Fibroblast of peridontal ligament (primary cell): ENCODE data around the gene BABAM2.

Experiments used
- DNase-seq: peaks from one replicate; pipeline ENCODE4 v3.0.0-alpha.2; 2010; ENCODE audit errors: extremely low read depth

BABAM2 gene

DNA sequence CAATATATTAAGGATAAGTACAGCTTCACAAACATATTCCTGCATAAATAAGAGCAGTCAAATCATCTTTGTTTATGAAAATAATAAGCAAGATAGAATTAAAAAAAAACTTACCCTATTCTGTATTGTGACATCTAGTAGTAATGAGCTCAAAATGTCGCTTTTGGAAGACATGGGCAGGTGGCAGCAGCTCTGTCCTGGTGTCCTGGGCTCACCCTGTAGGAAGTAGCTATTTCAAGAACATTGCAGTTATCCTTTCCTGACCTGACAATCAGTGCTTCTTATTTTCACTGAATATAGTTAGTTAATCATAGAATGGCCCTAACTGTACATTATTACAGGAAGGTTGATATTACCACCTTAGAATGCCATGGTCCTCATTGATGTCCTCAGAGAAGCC lies 229.1 kb downstream of the BABAM2 start:
- DNase-seq: no peak

- peak; percentile 42 for DNase-seq
These were observed 237.9 kb downstream of the BABAM2 start for GRCh38 chr2:28128281-28128950.

DNA sequence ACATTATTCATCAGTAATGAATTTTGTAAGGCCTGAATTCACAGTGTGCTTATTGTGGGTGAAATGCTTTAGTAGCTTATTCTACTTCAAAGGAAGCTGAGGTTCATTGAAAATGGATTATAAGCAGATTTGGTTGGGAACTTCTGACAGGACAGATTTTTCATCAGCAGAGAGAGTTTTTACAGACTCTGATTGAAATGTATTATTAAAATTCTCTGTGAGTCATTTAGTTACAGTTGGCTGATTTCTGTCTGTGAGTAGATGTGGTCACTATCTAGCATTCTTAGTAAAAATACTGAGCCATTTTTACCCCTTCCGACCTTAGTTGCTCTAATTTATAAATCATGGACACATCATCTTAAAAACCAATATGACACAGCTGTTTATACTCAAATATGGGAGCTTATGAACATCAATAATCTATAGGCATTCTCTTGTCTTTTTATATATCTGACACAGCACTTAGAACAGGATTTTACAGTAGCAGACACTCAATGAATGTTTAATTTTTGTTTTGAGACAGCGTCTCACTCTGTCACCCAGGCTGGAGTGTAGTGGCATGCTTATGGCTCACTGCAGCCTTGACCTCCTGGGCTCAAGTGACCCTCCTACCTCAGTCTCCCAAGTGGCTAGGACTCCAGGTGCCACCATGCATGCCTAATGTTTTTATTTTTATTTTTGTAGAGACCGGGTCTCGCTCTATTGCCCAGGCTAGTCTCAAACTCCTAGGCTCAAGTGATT lies 239.6 kb downstream of the BABAM2 start:
- DNase-seq: peak; percentile 78

DNA sequence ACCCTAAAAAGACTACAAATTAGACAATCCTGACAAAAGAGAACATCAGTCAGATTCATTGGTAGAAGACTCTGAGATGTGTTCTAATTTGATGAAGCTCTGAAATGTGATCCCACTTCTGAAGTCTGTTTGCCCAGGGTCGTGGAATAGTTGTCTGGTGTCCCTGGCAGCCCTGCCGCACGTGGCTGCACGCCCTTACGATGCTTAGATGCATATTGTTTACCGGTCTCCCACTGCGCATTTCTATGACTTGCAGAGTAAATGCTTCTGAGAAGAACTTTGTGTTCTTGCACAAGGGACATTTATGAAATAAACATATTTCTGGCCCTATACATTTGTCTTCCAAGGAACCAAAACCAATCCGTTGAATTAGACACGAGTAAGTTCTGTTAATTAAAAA lies 243.2 kb downstream of the BABAM2 start:
- DNase-seq: no peak

- DNase-seq: no peak
These were observed 243.8 kb downstream of the BABAM2 start for GRCh38 chr2:28134262-28134812.

- no peak for DNase-seq
These were observed 244.3 kb downstream of the BABAM2 start for GRCh38 chr2:28134857-28135256.

GRCh38 chr2:28135324-28135723 lies 244.8 kb downstream of the BABAM2 start:
- no peak for DNase-seq

- no peak for DNase-seq
These were observed 245.3 kb downstream of the BABAM2 start for GRCh38 chr2:28135799-28136198.

DNA sequence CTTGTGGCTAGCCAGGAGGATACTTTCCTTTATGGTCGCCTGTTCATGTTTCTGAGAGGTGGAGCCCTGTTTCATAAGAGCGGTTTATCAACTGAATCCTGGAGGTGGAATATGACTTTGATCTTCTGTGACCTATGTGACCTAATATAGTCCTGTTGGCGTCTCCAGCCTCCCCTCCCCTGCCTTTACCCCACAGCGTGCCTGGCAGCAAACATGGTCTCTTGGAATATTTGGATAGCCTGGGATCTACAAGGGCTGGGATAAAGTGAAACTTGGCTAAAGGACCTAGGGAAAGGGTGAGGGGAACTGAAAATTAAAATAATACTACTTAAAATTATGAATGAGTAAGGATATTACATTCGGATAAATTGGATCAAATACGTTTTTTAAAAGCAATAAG lies 246.0 kb downstream of the BABAM2 start:
- DNase-seq: no peak

DNA sequence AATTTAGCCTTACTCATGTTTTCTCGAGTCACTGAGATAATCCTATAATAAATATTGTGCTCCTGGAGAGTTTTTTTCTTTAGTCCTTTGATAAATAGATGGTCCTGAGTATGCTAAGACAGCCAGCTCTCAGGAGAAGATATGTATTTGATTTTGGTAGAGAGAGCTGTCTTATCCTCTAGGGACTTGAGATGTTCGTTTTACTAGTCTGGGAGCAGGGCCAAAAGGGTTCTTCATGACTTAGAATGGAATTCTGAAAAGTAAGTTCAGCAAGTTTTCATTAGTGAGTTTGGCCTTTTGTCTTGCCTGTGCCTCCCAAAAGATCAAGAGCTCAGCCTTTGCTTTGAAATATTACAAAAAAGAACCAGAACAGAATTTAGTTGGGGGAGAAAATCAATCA lies 246.7 kb downstream of the BABAM2 start:
- DNase-seq: peak; percentile 98

DNA sequence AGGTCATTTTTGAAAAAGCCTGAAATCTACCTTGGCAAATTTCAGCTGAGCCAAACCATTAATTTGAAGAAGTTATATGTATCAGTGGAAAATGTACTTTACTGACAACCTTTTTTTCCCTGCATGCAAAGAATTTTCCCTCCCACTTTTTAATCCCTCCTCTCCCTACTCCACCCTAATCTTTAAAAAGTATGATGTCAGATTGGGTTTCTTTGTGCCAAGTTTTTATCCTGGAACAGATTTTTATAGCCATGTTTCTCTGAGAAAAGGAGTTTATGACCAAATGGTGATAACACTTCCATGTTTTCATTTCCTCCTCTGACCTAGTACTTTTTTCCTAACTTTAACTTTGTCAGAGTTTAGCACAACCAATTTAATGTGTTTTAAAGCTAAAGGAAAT lies 251.9 kb downstream of the BABAM2 start:
- peak; percentile 65 for DNase-seq

DNA sequence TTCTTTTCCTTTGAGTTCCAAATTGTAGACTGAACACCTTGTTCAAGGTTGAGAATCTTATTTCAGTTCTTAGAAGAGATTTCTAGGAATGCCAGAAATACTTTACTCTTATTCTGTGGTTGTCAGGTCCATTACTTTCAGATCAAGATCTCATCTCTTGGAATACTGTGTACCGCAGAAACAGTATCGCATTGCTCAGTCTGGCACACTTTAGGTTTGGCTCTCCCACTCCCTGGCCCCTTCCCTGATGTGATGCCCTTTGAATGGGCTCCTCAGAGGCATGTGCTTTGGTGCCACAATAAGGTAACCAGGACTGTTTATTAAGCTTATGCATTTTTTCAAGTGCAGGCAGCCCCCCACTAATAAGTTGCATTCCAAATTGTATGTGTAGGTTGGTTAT lies 257.5 kb downstream of the BABAM2 start:
- DNase-seq: no peak

DNA sequence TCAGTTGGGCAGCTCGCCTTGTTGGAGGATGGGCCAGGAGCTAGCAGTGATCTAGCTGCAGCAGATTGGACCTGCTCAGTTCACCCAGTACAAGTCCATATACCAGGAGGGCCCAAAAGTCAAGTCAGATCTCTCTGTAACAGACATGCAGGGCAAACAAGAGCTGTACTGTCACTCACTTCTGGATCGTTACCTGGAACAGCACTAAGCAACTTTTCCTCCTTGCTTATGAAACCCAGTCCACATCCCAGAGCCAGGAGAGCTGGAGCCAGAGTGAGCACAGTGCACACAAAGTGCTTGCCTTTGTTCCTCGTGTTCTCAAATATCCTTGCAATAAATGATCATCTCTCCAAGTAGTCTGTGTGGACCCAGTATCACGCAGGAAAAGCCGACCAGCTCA lies 258.0 kb downstream of the BABAM2 start:
- DNase-seq: no peak

DNA sequence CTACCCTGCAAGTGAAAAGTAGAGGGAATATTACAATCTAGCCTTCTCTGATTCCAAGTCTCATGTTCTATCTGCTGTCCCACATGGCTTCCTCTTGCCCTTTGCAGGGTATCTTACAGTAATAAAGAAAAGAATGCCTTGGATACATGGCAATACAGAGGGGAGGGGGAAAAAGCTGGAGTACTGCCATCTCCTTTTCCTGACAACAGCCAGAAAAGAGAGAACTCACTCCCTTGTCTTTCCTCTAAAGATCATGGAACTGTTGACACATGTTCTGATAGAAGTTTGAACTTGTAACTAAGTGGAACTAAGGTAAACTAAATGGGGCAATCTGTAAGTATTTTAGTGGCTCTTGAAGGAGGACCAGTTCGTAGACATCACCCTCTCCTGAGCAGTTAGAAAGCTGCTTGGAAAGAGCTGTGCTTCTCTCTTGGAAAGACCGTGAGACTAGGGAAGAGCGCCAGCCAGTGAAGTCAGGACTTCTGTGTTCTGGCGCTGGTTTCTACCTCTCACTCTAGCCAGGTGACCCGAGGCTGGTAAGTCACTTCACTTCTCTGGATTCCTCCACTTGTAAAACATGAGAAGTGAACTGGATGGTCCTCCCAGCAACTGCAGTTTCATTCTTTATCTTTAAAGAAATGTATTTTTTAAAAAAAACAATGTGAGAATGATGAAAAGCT lies 259.8 kb downstream of the BABAM2 start:
- DNase-seq: no peak

DNA sequence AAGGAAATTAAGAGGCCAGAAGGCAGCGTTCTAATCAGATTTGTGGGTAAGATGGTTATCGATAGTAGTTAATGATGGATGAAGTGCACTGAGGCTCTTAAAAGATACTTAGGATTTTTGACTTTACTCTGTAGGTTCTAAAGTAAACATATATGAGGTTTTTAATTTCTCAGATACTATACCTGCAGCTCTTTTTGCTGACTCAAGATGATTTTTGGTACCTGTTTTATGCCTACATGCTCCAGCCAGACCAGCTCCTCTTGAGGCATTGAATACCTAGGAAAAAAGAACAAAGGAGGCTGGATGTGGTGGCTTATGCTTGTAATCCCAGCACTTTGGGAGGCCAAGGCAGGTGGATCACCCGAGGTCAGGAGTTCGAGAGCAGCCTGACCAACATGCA lies 260.5 kb downstream of the BABAM2 start:
- no peak for DNase-seq

DNA sequence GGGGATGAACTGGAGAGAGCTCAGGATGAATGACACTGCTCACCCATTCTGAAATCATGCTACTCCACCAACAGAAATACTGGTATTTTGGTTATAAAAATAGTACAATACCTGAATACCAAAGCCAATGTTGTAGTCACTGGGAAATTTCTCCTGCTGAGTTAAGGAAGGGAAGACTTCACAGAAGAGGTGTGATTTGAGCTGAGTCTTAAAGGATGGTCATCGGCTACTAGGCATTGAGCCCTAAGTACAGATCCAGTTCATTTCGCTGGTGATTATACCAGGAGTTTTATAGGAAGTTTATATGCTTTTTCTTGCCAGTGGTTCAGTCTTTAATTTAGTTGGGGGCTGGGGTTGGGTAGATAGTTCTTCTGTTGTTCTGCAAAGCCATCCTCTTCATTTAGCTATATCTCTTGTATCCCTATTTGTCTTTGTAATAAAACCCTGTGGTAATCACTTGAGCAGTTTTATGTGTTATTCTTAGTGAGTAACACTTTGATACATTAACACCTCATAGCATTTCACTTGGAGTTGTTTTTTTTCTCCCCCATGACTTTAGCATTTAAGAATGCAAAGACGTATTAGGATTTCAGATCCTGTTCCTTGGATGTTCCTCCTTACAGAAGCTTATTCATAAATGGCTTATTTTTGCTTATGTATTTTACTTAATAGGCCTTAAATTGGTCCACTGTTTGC lies 262.2 kb downstream of the BABAM2 start:
- peak; percentile 17 for DNase-seq

DNA sequence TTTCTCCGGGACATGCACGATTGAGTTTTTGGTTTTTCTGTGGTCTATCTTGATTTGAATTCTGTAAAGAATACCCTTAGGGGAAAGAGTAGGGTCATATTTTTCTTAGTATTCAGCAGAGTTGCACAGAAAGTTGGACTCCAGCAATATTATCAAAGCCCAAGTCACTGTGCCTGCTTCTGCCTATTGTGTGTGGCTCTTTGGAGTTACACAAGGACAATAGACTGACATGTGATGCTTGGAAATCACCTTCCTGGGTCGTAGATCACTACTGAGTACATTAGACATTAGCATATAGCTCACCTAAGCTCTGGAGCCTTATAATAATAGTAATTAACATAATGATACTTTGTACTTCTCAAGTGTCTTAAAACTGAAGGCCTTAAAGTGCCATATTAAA lies 263.3 kb downstream of the BABAM2 start:
- no peak for DNase-seq

GRCh38 chr2:28155086-28155485 lies 264.6 kb downstream of the BABAM2 start:
- DNase-seq: no peak

DNA sequence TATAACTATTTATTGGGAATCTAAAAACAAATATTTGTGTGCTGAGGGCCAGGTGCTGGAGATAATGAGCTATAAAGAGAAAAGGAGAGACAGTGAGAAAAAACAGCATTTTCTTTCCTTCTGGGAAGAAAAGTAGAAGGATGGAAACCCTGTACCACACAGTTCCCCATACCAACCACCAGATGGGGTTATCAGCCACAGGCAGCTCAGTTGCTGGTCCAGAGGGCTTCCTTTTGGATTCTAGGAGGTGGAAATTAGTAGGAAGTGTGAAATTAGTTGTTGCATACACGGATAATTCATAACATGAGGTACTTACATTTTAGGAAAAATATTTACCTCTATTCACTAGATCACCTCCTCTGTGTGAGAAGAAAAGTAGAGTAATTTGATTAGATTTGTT lies 265.1 kb downstream of the BABAM2 start:
- no peak for DNase-seq

GRCh38 chr2:28158791-28159190 lies 268.3 kb downstream of the BABAM2 start:
- no peak for DNase-seq

GRCh38 chr2:28160986-28161425 lies 270.5 kb downstream of the BABAM2 start:
- peak; percentile 94 for DNase-seq

DNA sequence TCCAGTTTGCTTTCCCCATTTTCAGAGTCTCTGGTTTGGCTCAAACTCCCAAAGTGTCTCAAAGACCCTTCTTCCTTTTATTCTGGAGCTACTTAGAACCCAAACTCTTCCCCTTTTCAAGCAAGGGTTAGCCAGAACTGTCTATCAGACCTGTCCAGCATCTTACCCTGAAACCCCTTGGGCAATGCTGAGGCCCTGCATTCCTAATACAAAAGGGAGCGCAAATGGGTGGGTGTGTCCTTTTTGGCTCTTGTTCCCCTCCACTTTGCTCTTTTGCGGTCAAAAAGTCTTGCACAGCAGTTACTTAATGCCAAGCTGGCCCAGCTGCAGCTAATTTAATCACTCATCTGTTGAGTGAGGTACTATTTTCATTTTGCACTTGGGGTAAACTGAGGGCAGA lies 270.9 kb downstream of the BABAM2 start:
- DNase-seq: peak; percentile 41
